ENCODE measurements around the gene ABCA9.

ABCA9 gene

DNA sequence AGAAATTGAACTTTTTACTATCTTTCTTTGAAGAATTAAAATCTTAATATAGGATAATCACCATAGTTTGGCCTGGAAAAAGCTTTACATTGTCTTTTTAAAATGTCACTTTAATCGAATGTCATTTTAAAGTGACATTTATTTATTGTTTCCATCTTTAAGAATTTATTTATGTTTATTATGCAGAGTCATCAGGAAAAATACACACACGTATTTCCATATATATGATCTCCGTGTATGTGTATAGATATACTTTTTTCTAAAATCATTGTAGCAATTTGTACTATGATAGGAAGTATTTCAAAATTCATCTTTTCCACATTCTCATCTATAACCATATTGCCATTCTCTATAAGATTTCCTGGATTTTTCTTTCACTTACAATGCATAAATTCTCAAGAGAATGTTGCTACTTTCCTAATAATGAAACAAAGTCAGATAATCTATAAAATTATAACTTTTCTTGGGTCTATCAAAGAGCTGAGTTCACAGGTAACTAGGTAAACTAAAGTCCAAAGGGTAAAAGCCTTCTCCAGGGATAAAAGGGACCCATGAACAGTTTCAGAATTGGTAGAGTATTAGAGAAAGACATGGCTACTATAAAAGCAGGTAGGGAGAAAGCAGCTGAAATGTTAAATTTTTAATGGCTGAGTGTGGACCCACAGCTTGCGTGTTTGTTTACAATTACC is 117.5 kb downstream of the ABCA9 start:
- Histone ChIP-seq H3K36me3 (ENCODE audit: low read length) (no peaks in the 10 kb centered on the region), H3K9me2 (replicated peaks; ENCODE audit: insufficient read depth, low read length) (no peaks in the 10 kb centered on the region), H3K4me3 (ENCODE audit: insufficient read depth, low read length, poor library complexity, severe bottlenecking) (no peak overlapping the region), H3K27me3 (ENCODE audit: low read length) (no peaks in the 10 kb centered on the region), H4K20me1 (ENCODE audit: low read depth, low read length) (no peaks in the 10 kb centered on the region), H3K9me3 (ENCODE audit: insufficient read depth, low read length) (no peaks in the 10 kb centered on the region), H2AFZ (ENCODE audit: low read depth, low read length, severe bottlenecking) (no peak overlapping the region), H3K79me2 (ENCODE audit: insufficient read depth, low read length) (no peaks in the 10 kb centered on the region), H3F3A (ENCODE audit: insufficient read depth) (no peaks in the 10 kb centered on the region), H3K4me2 (ENCODE audit: low read depth, low read length, poor library complexity, severe bottlenecking) (no peak overlapping the region), H3K27ac (ENCODE audit: low read depth, low read length) (no peak overlapping the region), H3K9ac (ENCODE audit: low read length) (no peak overlapping the region)
- no peak for TF ChIP-seq EZH2phosphoT487 (conservative IDR thresholded peaks at IDR 0.05; ENCODE audit: low read length)
- TF ChIP-seq, protein P1, sequence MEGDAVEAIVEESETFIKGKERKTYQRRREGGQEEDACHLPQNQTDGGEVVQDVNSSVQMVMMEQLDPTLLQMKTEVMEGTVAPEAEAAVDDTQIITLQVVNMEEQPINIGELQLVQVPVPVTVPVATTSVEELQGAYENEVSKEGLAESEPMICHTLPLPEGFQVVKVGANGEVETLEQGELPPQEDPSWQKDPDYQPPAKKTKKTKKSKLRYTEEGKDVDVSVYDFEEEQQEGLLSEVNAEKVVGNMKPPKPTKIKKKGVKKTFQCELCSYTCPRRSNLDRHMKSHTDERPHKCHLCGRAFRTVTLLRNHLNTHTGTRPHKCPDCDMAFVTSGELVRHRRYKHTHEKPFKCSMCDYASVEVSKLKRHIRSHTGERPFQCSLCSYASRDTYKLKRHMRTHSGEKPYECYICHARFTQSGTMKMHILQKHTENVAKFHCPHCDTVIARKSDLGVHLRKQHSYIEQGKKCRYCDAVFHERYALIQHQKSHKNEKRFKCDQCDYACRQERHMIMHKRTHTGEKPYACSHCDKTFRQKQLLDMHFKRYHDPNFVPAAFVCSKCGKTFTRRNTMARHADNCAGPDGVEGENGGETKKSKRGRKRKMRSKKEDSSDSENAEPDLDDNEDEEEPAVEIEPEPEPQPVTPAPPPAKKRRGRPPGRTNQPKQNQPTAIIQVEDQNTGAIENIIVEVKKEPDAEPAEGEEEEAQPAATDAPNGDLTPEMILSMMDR (IDR thresholded peaks at IDR 0.05; ENCODE audit: insufficient read depth, low read length, poor library complexity, severe bottlenecking), result no peak

DNA sequence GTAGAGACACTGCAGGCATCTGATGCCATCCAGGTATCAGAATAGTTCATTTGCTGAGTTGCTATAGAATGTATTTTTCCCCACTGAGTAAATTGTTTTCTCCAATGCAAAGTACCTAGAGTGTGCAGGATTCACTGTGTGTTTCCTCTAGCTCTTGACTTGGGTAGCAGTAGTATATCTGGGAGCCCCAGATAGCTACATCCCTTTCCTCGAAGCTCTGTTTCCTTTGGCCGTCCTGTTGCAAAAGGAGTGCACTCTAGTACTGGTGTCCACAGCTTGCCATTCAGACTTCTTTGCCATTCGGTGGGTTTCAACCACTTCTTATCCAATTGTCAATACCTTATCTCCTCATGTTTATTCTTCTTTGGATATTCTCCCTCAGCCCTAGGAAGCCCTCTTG is 118.3 kb downstream of the ABCA9 start:
- Histone ChIP-seq H4K20me1 (ENCODE audit: low read depth, low read length) (no peaks in the 10 kb centered on the region), H3K9me2 (replicated peaks; ENCODE audit: insufficient read depth, low read length) (no peaks in the 10 kb centered on the region), H2AFZ (ENCODE audit: low read depth, low read length, severe bottlenecking) (no peak overlapping the region), H3K79me2 (ENCODE audit: insufficient read depth, low read length) (no peaks in the 10 kb centered on the region), H3K9me3 (ENCODE audit: insufficient read depth, low read length) (no peaks in the 10 kb centered on the region), H3K4me2 (ENCODE audit: low read depth, low read length, poor library complexity, severe bottlenecking) (no peak overlapping the region), H3K27ac (ENCODE audit: low read depth, low read length) (no peak overlapping the region), H3K36me3 (ENCODE audit: low read length) (no peaks in the 10 kb centered on the region), H3K27me3 (ENCODE audit: low read length) (no peaks in the 10 kb centered on the region), H3K9ac (ENCODE audit: low read length) (no peak overlapping the region), H3K4me3 (ENCODE audit: insufficient read depth, low read length, poor library complexity, severe bottlenecking) (no peak overlapping the region), H3F3A (ENCODE audit: insufficient read depth) (no peaks in the 10 kb centered on the region)
- TF ChIP-seq EZH2phosphoT487 (conservative IDR thresholded peaks at IDR 0.05; ENCODE audit: low read length), result no peak
- TF ChIP-seq, protein P1 (IDR thresholded peaks at IDR 0.05; ENCODE audit: insufficient read depth, low read length, poor library complexity, severe bottlenecking), result no peak

DNA sequence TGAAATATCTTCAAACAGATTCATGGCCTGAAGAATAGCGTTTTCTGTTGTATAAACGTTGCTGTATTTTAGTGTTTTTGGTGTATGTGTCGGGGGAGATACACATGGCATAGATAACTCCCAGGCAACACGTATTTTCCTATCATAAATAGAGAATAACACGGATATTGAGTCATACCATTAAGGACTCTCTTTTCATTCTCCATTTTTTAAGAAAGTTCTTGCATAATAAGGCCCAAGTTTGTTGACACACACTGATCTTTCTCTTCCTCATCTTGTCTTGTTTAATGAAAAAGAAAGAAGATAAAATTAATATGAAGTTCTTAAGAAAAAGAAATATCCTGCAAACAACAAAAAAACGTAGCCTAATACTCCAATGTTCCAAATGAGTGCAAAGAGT is 119.0 kb downstream of the ABCA9 start:
- Histone ChIP-seq H3K27ac (ENCODE audit: low read depth, low read length) (no peak overlapping the region), H3F3A (ENCODE audit: insufficient read depth) (no peaks in the 10 kb centered on the region), H3K79me2 (ENCODE audit: insufficient read depth, low read length) (no peaks in the 10 kb centered on the region), H3K4me3 (ENCODE audit: insufficient read depth, low read length, poor library complexity, severe bottlenecking) (no peak overlapping the region), H3K9me2 (replicated peaks; ENCODE audit: insufficient read depth, low read length) (no peaks in the 10 kb centered on the region), H2AFZ (ENCODE audit: low read depth, low read length, severe bottlenecking) (no peak overlapping the region), H3K9me3 (ENCODE audit: insufficient read depth, low read length) (no peaks in the 10 kb centered on the region), H4K20me1 (ENCODE audit: low read depth, low read length) (no peaks in the 10 kb centered on the region), H3K4me2 (ENCODE audit: low read depth, low read length, poor library complexity, severe bottlenecking) (no peak overlapping the region), H3K36me3 (ENCODE audit: low read length) (no peaks in the 10 kb centered on the region), H3K27me3 (ENCODE audit: low read length) (no peaks in the 10 kb centered on the region), H3K9ac (ENCODE audit: low read length) (no peak overlapping the region)
- TF ChIP-seq, protein P1 (IDR thresholded peaks at IDR 0.05; ENCODE audit: insufficient read depth, low read length, poor library complexity, severe bottlenecking), result no peak

Data from SU-DHL-6 (cell line).